HG02885 (cell line): ENCODE measurements around the gene PNMA8C.
"Not testable (repeated sequence)": the region's sequence is repeated elsewhere in the genome, so short reads cannot be mapped to it uniquely, and the experiment has no call there.

Experiments
- ATAC-seq: cut with Tn5 transposase; IDR thresholded peaks from one replicate; pipeline ENCODE4 v1.9.1; 2021; ENCODE audit warnings: mild to moderate bottlenecking; ENCODE audit not compliant: unreplicated experiment, poor library complexity

The PNMA8C gene

GRCh38 chr19:46391296-46392251 lies 37.2 kb downstream of the PNMA8C start:
- ATAC-seq: no peak

GRCh38 chr19:46390866-46391265 lies 37.9 kb downstream of the PNMA8C start:
- ATAC-seq: no peak

GRCh38 chr19:46390121-46390858 lies 38.4 kb downstream of the PNMA8C start:
- no peak for ATAC-seq

- no peak for ATAC-seq
These were observed 40.2 kb downstream of the PNMA8C start for GRCh38 chr19:46388311-46389095.

GRCh38 chr19:46387713-46388130 lies 41.0 kb downstream of the PNMA8C start:
- ATAC-seq: no peak

GRCh38 chr19:46386996-46387712 lies 41.6 kb downstream of the PNMA8C start:
- ATAC-seq: no peak

GRCh38 chr19:46386151-46386550 lies 42.6 kb downstream of the PNMA8C start:
- ATAC-seq: no peak

- no peak for ATAC-seq
These were observed 43.1 kb downstream of the PNMA8C start for GRCh38 chr19:46385636-46386035.

- ATAC-seq: no peak
These were observed 44.3 kb downstream of the PNMA8C start for GRCh38 chr19:46384396-46384795.

- ATAC-seq: no peak
These were observed 44.9 kb downstream of the PNMA8C start for GRCh38 chr19:46383846-46384245.

- ATAC-seq: no peak
These were observed 45.4 kb downstream of the PNMA8C start for GRCh38 chr19:46383171-46383815.

GRCh38 chr19:46381756-46382345 lies 46.9 kb downstream of the PNMA8C start:
- no peak for ATAC-seq

GRCh38 chr19:46381346-46381745 lies 47.4 kb downstream of the PNMA8C start:
- ATAC-seq: no peak

- no peak for ATAC-seq
These were observed 48.0 kb downstream of the PNMA8C start for GRCh38 chr19:46380690-46381089.

- no peak for ATAC-seq
These were observed 50.5 kb downstream of the PNMA8C start for GRCh38 chr19:46378268-46378667.

- no peak for ATAC-seq
These were observed 52.2 kb downstream of the PNMA8C start for GRCh38 chr19:46376241-46377153.

GRCh38 chr19:46375476-46376067 lies 53.2 kb downstream of the PNMA8C start:
- not testable (repeated sequence) for ATAC-seq
